Activated naive CD8-positive, alpha-beta T cell treated with anti-CD3 and anti-CD28 coated beads, Interleukin-2, amount 10 ng/mL, durations not matched to agents 7 days and 5 days (primary cell): Measurements from ENCODE around the gene NECAB3. TPM values are rescaled to one million over a fixed set of nuclear protein-coding genes. Genes with fewer than 3 reads are reported as not detected.

Source experiments
- ATAC-seq: fragments of 150-1000 bp; cut with Tn5 transposase; one replicate; pipeline ENCODE4 v1.10.0; 2021; ENCODE audit warnings: low read depth, moderate library complexity
- POLR2A ChIA-PET: fragments of 350-600 bp; sonication (Branson Sonifier 250); formaldehyde crosslinking; loops from one replicate; lab custom pipeline; 2021; ENCODE audit warnings: antibody characterized with exemption; lab: Charles Lee
- DNase-seq: peaks from one replicate; pipeline ENCODE4 v3.0.0; 2021
- H3K27ac Mint-ChIP-seq: one replicate; pipeline ENCODE4 v1.8.0; 2022; ENCODE audit warnings: mild to moderate bottlenecking, mixed read lengths
- H3K27me3 Mint-ChIP-seq: one replicate; pipeline ENCODE4 v1.8.0; 2022; ENCODE audit warnings: mild to moderate bottlenecking, moderate library complexity, mixed read lengths
- H3K36me3 Mint-ChIP-seq: one replicate; pipeline ENCODE4 v1.8.0; 2021; ENCODE audit warnings: mild to moderate bottlenecking, mixed read lengths
- H3K4me1 Mint-ChIP-seq: one replicate; pipeline ENCODE4 v1.8.0; 2021; ENCODE audit warnings: mixed read lengths
- H3K4me3 Mint-ChIP-seq: one replicate; pipeline ENCODE4 v1.8.0; 2022; ENCODE audit warnings: mild to moderate bottlenecking, moderate library complexity, mixed read lengths
- H3K9me3 Mint-ChIP-seq: one replicate; pipeline ENCODE4 v1.8.0; 2021; ENCODE audit warnings: mixed read lengths
- total RNA-seq, 2 experiments: library from RNA; stranded (reverse); gene quantifications; one replicate each; pipeline ENCODE4 v1.2.3, GENCODE V29; 2021

Gene NECAB3
- total RNA-seq, 2 experiments from 2014 or later: 36.3 to 37.7 TPM

DNA sequence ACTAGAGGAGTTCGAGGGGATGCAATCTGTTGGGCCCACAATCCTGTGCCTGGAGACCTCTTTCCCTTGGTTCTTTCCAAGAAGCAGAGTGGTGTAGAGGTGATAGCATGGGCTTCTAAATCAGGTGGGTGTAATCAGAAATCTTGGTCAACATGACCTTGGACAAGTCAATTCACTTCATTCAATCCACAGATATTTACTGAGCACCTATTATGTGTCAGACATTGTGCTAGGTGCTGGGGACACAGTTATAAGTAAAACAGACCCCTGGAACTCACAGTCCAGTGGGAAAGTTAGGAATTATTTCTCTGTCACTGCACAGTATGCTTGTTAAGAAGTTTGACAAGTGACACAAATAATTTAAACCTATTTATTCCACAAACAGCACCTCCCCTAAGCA is 15.3 kb upstream of the NECAB3 start:
- DNase-seq (no peak), ATAC-seq (no peak)
- Mint-ChIP-seq H3K4me1 (peaks cover 51% of the 10 kb centered on the region), H3K4me3 (peak overlapping the region; percentile 58), H3K27ac (peak overlapping the region; percentile 94), H3K9me3 (no peaks in the 10 kb centered on the region), H3K27me3 (no peaks in the 10 kb centered on the region), H3K36me3 (peaks cover 7% of the 10 kb centered on the region)
- POLR2A ChIA-PET: interaction anchor here (1.0 to 5.8 kb wide), 9 partner anchors 8 to 423 kb away, joined by 3 to 46 read pairs (median 6); partner anchors contain the start of genes ACTL10, EIF2S2, PXMP4 and ZNF341

DNA sequence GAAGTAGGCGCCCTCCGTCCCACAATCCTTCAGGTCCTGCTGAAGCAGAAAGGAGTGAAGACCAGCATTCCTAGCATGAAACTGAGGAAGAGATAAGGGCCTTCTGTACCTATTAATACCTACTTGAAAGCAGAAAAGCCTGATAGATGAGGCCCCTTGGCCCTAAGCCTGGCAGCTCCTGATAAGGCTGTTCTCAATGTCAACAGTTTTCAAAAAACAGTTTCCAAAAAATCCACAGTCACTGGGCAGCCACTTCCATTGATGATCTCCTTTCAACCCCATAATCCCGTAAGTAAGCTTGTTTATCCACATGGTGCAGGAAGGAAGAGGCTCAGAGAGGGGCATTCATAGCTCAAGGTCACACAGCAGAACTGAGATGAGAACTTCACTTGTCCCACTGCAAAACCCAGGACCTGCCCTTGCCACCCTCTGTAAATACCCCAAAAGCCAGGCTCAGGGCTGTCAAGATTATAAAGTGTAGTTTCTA is 14.8 kb upstream of the NECAB3 start:
- DNase-seq: no peak
- Mint-ChIP-seq H3K36me3 (peaks cover 7% of the 10 kb centered on the region), H3K9me3 (no peaks in the 10 kb centered on the region), H3K4me1 (peaks cover 56% of the 10 kb centered on the region), H3K4me3 (peak overlapping the region; percentile 0), H3K27ac (peak overlapping the region; percentile 94), H3K27me3 (no peaks in the 10 kb centered on the region)
- ATAC-seq: no peak
- POLR2A ChIA-PET: interaction anchor here (1.1 to 5.8 kb wide), 7 partner anchors 7 to 43 kb away, joined by 3 to 46 read pairs (median 7); partner anchors contain the start of genes ACTL10, PXMP4 and ZNF341

DNA sequence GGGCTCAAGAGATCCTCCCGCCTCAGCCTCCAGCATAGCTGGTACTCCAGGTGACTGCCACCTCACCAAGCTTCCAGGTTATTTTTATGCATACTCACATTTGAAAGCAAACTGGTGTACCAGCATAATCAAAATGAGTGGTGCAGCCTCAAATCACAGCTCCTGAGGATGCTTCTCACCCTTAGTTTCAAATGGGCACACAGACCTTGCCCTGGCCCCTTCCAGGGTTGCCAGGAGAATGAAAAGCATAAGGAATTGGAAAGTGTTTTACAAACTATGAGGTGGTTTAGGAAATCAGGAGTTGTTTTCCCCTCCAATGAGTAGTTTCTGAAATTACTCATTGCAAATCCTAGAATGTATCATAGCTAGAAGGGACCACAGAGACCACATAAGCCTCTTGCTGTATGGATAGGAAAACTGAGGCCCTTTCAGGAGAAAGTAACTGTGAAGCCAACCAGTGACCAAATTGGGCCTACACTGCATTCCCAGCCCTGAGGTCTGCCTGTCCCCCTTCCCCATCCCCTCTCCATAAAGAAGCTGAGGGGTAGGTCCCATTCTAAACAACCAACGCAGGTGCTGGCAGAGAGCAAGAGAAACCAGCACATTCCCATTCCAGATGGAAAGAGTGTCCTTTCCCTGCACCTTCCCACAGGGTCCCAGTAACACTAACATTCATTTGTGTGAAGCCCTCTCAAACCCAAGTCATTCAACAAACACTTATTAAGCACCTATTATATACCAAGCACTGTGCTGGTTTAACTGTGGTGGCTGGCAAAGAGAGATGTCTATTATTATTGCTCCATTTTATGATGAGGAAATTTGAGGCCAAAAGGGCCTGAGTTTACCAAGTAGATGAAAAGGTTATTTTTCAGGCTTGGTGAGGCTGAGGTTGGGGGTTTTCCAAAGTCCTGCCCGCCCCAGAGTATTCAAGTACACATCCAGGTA is 14.0 kb upstream of the NECAB3 start:
- POLR2A ChIA-PET: interaction anchor here (1.6 to 5.8 kb wide), 6 partner anchors 9 to 44 kb away, joined by 5 to 46 read pairs (median 8); partner anchors contain the start of genes ACTL10, PXMP4 and ZNF341
- no peak for ATAC-seq
- Mint-ChIP-seq H3K36me3 (peaks cover 7% of the 10 kb centered on the region), H3K27ac (peak overlapping the region; percentile 94), H3K4me1 (peaks cover 56% of the 10 kb centered on the region), H3K4me3 (no peak overlapping the region), H3K27me3 (no peaks in the 10 kb centered on the region), H3K9me3 (no peaks in the 10 kb centered on the region)
- DNase-seq: no peak

DNA sequence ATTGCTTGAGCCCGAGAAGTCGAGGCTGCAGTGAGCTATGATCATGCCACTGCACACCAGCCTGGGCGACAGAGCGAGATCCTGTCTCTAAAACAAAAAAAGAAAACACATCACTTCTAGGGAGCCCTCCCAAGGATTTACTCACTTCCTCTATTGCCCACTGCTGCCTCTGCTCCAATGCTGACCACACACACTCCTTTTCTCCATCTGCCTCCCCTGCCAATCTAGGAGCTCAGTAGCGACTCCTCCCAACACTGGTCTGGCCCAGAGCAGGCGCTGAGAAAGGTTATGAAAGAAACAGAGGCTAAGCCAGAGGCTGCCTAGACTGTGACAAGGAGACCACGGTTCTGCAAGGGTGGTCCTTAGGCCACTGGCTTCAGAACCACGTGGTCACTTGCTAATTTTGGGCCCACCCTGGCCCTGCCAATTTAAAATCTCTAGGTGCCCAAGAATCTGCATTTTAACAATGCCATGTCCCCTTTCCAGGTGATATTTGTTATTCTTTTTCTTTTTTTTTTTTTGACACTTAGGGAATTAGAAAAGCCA is 13.2 kb upstream of the NECAB3 start:
- H3K27me3 Mint-ChIP-seq: no peaks in the 10 kb centered on the region
- no peak for ATAC-seq
- no peak for DNase-seq
- no peak overlapping the region for H3K4me3 Mint-ChIP-seq
- H3K9me3 Mint-ChIP-seq: no peaks in the 10 kb centered on the region
- H3K4me1 Mint-ChIP-seq: peaks cover 63% of the 10 kb centered on the region
- no peak overlapping the region for H3K27ac Mint-ChIP-seq
- POLR2A ChIA-PET: interaction anchor here (0.6 to 5.8 kb wide), 8 partner anchors 8 to 425 kb away, joined by 5 to 46 read pairs (median 6); partner anchors contain the start of genes ACTL10, EIF2S2, PXMP4 and ZNF341
- peaks cover 10% of the 10 kb centered on the region for H3K36me3 Mint-ChIP-seq

DNA sequence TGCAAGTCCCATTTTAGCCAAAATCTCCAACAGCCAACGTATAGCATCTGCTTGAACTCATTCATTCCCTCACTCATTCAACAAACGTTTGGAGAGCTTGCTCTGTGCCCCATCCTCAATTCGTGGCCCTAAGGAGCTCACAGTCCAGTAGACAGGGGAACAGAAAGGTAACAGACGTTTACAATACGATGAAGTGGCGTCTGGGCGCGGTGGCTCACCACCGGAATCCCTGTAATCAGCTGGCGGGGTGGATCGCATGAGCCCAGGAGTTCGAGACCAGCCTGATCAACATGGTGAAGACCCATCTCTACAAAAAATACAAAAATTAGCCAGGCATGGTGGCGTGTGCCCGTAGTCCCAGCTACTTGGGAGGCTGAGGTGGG is 12.7 kb upstream of the NECAB3 start:
- H3K27ac Mint-ChIP-seq: peak overlapping the region; percentile 87
- DNase-seq (no peak), ATAC-seq (no peak)
- no peaks in the 10 kb centered on the region for H3K27me3 Mint-ChIP-seq
- POLR2A ChIA-PET: interaction anchor here (0.6 to 5.8 kb wide), 6 partner anchors 9 to 425 kb away, joined by 5 to 46 read pairs (median 6); partner anchors contain the start of genes ACTL10, EIF2S2 and PXMP4
- peaks cover 65% of the 10 kb centered on the region for H3K4me1 Mint-ChIP-seq
- H3K36me3 Mint-ChIP-seq: peaks cover 10% of the 10 kb centered on the region
- H3K4me3 Mint-ChIP-seq: peak overlapping the region; percentile 64
- no peaks in the 10 kb centered on the region for H3K9me3 Mint-ChIP-seq

DNA sequence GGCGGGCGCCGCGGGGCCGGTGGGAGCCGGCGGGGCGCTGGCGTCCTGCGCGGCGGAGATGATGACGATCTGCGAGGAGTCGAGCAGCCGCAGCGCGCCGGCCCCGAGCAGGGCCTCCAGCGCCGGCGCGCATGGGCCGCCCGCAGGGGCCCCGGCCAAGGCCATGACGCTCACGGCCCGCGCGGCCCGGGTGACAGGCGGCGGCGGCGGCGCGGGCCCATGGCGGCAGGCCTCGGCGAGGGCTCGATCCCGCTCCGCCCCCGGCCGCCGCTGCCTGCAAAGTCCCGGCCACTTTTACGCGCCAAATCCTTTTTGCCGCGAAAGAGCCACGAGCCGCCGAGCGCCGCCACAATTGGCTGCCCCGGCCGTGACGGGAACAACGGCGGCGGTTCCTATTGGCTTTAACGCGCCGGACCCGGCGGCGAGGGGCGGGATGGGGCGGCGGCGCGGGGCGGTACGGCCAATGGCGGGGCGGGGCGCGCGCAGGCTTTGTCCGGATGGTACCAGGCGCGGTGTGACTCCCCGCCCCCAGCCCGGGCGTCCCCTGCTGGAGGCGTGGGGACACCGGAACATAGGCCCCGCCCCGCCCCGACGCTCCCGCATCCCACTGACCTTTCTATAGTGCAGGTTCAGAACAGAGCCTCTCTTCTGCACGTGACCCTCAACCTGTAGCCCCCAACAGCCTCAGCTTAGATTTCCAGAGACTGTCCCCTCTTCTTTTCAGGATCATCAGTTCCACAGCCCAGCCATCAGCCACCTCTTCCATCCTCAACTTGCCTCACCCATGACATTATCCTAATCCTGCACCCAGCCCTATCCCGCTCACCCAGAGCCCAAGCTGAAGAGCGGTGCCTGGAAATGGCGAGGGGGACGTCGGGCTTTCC is 12.1 kb upstream of the NECAB3 start, which contains the start of gene E2F1:
Gene E2F1 (minus strand): TSS at position 286 of the 884 bp plus-strand sequence. CDS start 121 bp downstream, at position 165.
- peak within 1 kb of the TSS; percentile 90 for H3K27ac Mint-ChIP-seq
- ATAC-seq: peak; percentile 85
- H3K4me3 Mint-ChIP-seq: peak within 1 kb of the TSS; percentile 93
- POLR2A ChIA-PET: interaction anchor here (1.3 to 5.8 kb wide), 9 partner anchors 19 to 426 kb away, joined by 4 to 46 read pairs (median 10); partner anchors contain the start of genes ACTL10, EIF2S2, PXMP4 and ZNF341
- no peaks in the 10 kb centered on the region for H3K27me3 Mint-ChIP-seq
- DNase-seq: peak; percentile 99
- H3K9me3 Mint-ChIP-seq: no peaks in the 10 kb centered on the region
- H3K36me3 Mint-ChIP-seq: peaks cover 10% of the 10 kb centered on the region
- peaks cover 70% of the 10 kb centered on the region for H3K4me1 Mint-ChIP-seq

DNA sequence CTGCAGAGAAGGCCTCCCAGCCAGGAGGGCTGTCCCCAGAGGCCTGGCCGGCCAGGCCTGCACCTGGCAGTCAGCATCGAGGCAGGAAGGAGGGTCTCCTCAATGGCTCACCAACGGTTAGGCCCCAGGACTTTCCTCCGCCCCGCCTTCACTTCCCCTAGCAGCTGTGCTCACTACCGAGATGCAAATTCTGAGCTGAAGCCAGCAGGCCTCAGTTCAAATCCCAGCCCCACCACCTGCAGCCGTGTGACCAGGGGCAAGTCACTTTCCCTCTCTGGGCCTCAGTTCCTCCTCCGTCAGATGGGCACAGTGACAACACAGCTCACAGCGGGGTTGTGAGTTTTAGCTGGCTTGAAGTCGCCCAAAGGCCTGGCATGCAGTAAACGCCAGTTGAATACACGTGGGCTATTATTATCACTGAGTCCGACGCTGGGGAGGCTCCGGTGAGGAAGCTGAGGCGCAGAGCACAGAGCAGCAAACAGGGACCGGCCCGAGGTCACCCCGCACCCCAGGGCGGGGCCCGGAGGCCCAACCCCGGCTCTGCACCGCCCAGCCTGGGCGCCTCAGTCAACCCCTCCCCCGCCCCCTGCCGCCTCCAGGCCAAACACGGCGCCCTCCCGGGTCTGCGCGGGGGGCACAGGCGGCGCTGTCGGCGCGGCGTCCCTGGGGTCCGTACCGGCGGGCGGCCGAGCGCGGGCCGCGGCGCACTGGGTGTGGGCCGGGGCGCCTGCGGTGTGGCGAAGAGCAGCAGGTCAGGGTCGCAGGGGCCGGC is 11.3 kb upstream of the NECAB3 start:
- Mint-ChIP-seq H3K4me1 (peaks cover 72% of the 10 kb centered on the region), H3K4me3 (peak overlapping the region; percentile 93), H3K27me3 (no peaks in the 10 kb centered on the region), H3K9me3 (no peaks in the 10 kb centered on the region), H3K36me3 (peaks cover 12% of the 10 kb centered on the region), H3K27ac (peak overlapping the region; percentile 90)
- DNase-seq (peak; percentile 79), ATAC-seq (peak; percentile 50)
- POLR2A ChIA-PET: interaction anchor here (1.0 to 2.8 kb wide), 12 partner anchors 11 to 427 kb away, joined by 3 to 23 read pairs (median 6); partner anchors contain the start of genes ACTL10, CBFA2T2, EIF2S2 and NECAB3

DNA sequence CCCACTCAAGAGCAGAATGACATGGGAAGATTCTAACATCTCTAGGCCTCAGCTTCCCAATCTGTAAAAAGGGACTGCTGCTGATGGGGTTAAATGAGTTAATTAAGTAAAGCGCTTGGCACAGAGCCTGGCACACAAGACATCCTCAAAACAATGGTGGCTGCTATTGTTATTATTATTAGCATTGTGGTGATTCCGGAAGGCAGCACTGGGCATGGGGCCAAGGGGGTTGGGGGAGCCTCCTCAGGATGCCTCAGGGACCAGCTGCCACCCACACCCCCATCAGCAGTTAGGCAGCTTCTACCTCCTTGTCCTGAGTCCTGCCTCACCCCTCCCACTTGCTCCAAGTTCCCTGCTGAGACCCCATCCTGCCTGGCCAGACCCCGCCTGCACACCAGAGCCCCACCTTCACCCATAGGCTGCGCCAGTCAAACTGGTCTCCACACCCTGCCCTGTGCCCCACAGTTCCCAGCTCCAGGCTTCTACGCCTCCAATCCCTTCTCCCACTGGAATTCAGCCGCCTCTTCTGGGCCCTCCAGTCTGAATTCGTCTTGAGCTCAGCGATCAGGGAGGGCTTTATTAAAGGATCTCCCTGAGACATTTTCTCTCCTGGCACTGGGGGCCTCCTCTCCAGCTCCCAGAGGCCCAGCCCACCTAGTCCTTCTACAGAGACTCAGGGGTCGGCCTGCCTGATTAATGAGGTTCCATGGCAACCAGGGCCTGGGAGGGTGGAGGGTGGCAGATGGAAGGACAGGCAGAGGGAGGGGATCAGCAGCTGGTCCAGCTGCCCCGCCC is 10.5 kb upstream of the NECAB3 start:
- peak overlapping the region; percentile 93 for H3K4me3 Mint-ChIP-seq
- ATAC-seq (no peak), DNase-seq (no peak)
- peaks cover 72% of the 10 kb centered on the region for H3K4me1 Mint-ChIP-seq
- peak overlapping the region; percentile 90 for H3K27ac Mint-ChIP-seq
- no peaks in the 10 kb centered on the region for H3K9me3 Mint-ChIP-seq
- H3K36me3 Mint-ChIP-seq: peaks cover 13% of the 10 kb centered on the region
- H3K27me3 Mint-ChIP-seq: no peaks in the 10 kb centered on the region
- POLR2A ChIA-PET: interaction anchor here (0.5 to 2.8 kb wide), 13 partner anchors 10 to 428 kb away, joined by 3 to 23 read pairs (median 5); partner anchors contain the start of genes ACTL10, CBFA2T2, EIF2S2 and NECAB3

DNA sequence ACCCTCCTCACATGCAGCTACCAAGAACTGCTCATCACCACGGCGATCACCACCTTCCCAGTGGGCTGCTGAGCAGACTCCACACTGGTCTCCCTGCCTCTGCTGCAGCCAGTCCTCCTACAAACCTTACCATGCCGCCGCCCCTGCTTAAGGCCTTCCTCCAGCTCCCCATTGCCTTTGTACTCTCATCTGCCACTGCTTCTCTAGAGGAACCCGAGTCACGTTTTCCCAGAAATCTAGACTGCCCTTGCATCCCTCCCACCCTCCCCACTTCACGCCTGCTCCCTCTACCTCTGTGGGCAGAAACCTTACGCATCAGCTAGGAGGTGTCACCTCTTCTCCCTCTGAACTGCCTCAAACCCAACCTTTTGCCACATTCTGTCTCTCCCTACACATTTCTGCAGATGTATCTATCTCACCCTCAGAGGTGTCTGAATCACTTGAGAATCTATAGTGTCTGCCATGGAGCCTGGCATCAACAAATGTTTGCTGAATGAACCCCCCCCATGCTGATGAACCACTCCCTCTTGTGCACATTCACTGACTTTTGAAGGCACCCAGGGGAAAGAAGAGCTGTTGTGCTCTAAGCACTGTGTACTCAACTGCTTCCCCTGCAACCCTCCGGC is 7.6 kb upstream of the NECAB3 start:
- Mint-ChIP-seq H3K27me3 (no peaks in the 10 kb centered on the region), H3K9me3 (no peaks in the 10 kb centered on the region), H3K27ac (peak overlapping the region; percentile 81), H3K4me3 (peak overlapping the region; percentile 49), H3K36me3 (peaks cover 23% of the 10 kb centered on the region), H3K4me1 (peaks cover 59% of the 10 kb centered on the region)
- POLR2A ChIA-PET: interaction anchor here (1.0 to 6.3 kb wide), 5 partner anchors 8 to 191 kb away, joined by 3 to 116 read pairs (median 6); partner anchors contain the start of genes ACTL10 and PXMP4
- no peak for DNase-seq
- ATAC-seq: no peak

DNA sequence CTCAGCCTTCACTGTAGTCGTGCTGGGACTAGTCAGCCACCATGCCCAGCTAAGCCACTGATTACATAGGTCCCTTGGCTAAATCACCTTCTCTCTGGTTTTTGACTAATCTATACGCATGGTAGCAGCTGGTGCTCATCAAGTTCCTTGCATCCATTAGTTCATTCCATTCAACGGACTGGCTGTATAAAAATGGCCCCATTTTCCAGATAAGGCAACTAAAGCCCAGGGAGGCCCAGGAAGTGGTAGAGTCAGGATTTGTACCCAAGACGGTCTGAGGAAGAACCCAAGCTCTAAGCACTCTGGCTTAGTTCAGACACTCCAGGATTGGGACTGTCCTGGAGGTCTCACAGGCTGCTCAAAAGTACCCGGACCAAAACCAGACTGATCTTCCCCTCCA is 7.1 kb upstream of the NECAB3 start:
- Mint-ChIP-seq H3K9me3 (no peaks in the 10 kb centered on the region), H3K4me3 (peak overlapping the region; percentile 49), H3K27me3 (no peaks in the 10 kb centered on the region), H3K36me3 (peaks cover 23% of the 10 kb centered on the region), H3K4me1 (peaks cover 55% of the 10 kb centered on the region), H3K27ac (peak overlapping the region; percentile 81)
- POLR2A ChIA-PET: interaction anchor here (1.0 to 6.3 kb wide), 5 partner anchors 9 to 191 kb away, joined by 3 to 116 read pairs (median 6); partner anchors contain the start of genes ACTL10 and PXMP4
- DNase-seq: no peak
- ATAC-seq: no peak
